ENCODE data around the gene BLVRB. TPM values are rescaled to one million over a fixed set of nuclear protein-coding genes. Genes with fewer than 3 reads are reported as not detected.
A peak's percentile ranks its signal among the peaks of the same experiment; 100 is the strongest.

The BLVRB gene
- total RNA-seq, 1 experiment from 2014 or later, result 35.1 TPM

DNA sequence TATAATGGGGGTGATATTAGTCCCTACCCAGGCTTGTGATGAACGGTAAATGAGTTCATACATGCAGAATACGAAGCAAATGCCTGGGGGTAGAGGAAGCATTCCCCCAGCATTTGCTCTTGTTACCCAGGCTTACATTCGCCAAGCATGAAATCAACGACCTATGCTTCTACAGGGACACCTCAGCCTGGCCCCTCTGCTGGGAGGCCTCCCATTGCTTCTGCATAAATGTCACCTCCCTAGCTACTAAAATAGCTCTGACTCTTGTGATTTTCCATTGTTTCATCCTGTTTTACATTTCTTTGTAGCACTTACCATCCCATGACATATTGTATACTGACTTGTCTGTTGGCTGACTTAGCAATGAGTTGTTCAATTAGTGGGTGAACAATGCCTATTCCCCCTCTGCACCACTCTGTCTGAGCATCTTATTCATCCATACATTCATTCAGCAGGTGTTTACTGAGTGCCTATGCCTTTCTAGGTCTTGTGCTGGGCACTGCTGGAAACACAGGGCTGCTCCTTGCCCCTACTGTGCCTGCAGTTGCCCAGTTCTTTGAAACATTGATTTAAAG lies 48.3 kb upstream of the BLVRB start (continued):
- no peak for TF ChIP-seq GRHL2 (CRISPR knock-in tag; IDR thresholded peaks at IDR 0.05; ENCODE audit: insufficient replicate concordance, severe bottlenecking)
- TF ChIP-seq TP53 (CRISPR knock-in tag; IDR thresholded peaks at IDR 0.05), result no peak
- TF ChIP-seq, protein P1, sequence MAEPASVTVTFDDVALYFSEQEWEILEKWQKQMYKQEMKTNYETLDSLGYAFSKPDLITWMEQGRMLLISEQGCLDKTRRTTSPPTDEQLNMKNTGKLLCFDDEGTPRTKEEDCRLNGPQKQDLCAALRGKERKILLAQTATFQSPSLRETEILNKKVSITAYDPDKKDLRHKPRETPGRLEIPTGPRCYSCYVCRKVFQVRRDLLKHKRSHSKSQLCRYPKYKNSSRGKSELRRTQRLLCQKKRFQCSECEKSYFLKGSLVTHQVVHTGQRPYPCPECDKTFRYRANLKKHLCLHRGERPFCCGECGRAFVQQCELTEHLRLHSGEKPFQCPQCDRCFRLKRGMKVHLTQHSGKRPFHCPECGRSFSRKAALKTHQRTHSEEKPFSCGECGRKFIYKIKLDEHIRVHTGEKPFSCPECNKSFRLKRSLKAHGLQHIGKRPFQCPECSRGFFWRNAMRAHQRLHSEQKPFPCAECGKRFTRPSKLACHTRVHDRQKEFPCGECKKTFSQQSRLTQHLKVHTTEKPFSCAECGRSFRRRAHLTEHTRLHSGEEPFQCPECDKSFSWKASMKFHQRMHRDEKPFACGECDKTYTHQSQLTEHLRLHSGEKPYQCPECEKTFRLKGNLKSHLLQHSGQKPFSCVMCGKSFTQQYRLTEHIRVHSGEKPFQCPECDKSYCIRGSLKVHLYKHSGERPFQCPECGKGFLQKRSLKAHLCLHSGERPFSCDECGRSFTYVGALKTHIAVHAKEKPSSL (CRISPR knock-in tag; conservative IDR thresholded peaks at IDR 0.05), result no peak
- TF ChIP-seq ZBTB21 (CRISPR knock-in tag; IDR thresholded peaks at IDR 0.05; ENCODE audit: borderline replicate concordance), result no peak
- no peak for TF ChIP-seq ZNF263 (CRISPR knock-in tag; IDR thresholded peaks at IDR 0.05; ENCODE audit: low read depth)
- no peak for TF ChIP-seq TEAD4 (CRISPR knock-in tag; IDR thresholded peaks at IDR 0.05)
- TF ChIP-seq, protein P2, sequence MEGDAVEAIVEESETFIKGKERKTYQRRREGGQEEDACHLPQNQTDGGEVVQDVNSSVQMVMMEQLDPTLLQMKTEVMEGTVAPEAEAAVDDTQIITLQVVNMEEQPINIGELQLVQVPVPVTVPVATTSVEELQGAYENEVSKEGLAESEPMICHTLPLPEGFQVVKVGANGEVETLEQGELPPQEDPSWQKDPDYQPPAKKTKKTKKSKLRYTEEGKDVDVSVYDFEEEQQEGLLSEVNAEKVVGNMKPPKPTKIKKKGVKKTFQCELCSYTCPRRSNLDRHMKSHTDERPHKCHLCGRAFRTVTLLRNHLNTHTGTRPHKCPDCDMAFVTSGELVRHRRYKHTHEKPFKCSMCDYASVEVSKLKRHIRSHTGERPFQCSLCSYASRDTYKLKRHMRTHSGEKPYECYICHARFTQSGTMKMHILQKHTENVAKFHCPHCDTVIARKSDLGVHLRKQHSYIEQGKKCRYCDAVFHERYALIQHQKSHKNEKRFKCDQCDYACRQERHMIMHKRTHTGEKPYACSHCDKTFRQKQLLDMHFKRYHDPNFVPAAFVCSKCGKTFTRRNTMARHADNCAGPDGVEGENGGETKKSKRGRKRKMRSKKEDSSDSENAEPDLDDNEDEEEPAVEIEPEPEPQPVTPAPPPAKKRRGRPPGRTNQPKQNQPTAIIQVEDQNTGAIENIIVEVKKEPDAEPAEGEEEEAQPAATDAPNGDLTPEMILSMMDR (IDR thresholded peaks at IDR 0.05), result no peak
- TF ChIP-seq NR2C2 (CRISPR knock-in tag; IDR thresholded peaks at IDR 0.05), result no peak
- TF ChIP-seq NFYB (CRISPR knock-in tag; conservative IDR thresholded peaks at IDR 0.05; ENCODE audit: low read depth), result no peak

DNA sequence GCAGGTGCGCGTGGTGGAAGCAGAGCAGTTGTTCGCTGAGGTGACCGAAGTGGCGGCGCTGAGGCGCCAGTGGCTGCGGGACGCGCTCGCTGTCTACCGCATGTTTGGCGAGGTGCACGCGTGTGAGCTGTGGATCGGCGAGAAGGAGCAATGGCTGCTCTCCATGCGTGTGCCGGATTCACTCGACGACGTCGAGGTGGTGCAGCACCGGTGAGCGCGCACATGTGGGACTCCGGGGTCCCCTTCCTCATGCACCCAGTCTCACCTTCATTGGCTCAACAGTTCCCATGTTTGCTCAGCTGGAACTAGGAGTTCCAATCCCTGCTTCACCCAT lies 47.8 kb upstream of the BLVRB start:
- ChIA-PET POLR2A (no interaction called here), CTCF (interaction anchor here (1.0 to 2.9 kb wide), 13 partner anchors 10 to 122 kb away, joined by 3 to 21 read pairs (median 5); no protein-coding TSS in a partner anchor)
- no peak for ATAC-seq
- no peak for DNase-seq (ENCODE audit: low spot score)
- Mint-ChIP-seq H3K27ac (no peak overlapping the region), H3K36me3 (0 out of 2 replicates have a peak, but pooled peaks cover 4% of the 10 kb centered on the region), H3K4me3 (peak overlapping the region; percentile 20; the same call in 1 of the 2 replicates), H3K27me3 (ENCODE audit: low read depth) (peaks cover 93% of the 10 kb centered on the region), H3K4me1 (0 out of 2 replicates have a peak, but pooled peaks cover 3% of the 10 kb centered on the region), H3K9me3 (no peaks in the 10 kb centered on the region)
- TF ChIP-seq, protein P3, sequence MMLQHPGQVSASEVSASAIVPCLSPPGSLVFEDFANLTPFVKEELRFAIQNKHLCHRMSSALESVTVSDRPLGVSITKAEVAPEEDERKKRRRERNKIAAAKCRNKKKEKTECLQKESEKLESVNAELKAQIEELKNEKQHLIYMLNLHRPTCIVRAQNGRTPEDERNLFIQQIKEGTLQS (CRISPR knock-in tag; conservative IDR thresholded peaks at IDR 0.05), result 0 out of 2 replicates have a peak, but pooled peaks have one; percentile 1
- no peak for TF ChIP-seq GTF2I (CRISPR knock-in tag; conservative IDR thresholded peaks at IDR 0.05)
- TF ChIP-seq, protein P4, sequence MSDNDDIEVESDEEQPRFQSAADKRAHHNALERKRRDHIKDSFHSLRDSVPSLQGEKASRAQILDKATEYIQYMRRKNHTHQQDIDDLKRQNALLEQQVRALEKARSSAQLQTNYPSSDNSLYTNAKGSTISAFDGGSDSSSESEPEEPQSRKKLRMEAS (CRISPR knock-in tag; IDR thresholded peaks at IDR 0.05), result peak; percentile 33

DNA sequence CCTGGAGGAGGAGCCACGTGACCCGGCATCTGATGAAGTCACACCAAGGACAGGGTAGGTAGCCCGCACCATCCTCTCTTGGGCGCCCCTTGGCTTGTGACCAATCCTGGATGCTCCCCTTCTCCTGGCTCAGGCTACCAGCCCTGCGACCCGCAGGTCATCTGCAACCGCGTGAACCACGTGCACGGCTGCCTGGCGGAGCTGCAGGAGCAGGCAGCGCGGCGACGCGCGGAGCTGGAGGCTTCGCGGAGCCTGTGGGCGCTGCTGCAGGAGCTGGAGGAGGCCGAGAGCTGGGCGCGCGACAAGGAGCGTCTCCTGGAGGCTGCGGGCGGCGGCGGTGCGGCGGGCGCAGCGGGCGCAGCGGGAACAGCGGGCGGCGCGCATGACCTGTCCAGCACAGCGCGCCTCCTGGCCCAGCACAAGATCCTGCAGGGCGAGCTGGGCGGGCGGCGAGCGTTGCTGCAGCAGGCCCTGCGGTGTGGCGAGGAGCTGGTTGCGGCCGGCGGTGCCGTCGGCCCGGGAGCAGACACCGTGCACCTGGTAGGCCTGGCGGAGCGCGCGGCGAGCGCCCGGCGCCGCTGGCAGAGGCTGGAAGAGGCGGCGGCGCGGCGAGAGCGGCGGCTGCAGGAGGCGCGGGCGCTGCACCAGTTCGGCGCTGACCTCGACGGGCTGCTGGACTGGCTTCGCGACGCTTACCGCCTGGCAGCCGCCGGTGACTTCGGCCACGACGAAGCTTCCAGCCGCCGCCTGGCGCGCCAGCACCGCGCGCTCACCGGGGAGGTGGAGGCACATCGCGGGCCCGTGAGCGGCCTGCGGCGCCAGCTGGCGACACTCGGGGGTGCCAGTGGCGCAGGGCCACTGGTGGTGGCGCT lies 47.2 kb upstream of the BLVRB start:
- ATAC-seq (peak; percentile 69), DNase-seq (ENCODE audit: low spot score) (peak; percentile 67)
- no peak overlapping the region for H3K27ac Mint-ChIP-seq
- no peaks in the 10 kb centered on the region for H3K9me3 Mint-ChIP-seq
- POLR2A ChIA-PET, result interaction anchor here (1.1 kb wide), 1 partner anchor 11 kb away, joined by 3 read pairs; no protein-coding TSS in a partner anchor
- H3K36me3 Mint-ChIP-seq, result 0 out of 2 replicates have a peak, but pooled peaks cover 4% of the 10 kb centered on the region
- H3K27me3 Mint-ChIP-seq (ENCODE audit: low read depth), result peaks cover 94% of the 10 kb centered on the region
- 0 out of 2 replicates have a peak, but pooled peaks cover 3% of the 10 kb centered on the region for H3K4me1 Mint-ChIP-seq
- H3K4me3 Mint-ChIP-seq, result peak overlapping the region; percentile 56
- CTCF ChIA-PET, result interaction anchor here (1.0 to 2.9 kb wide), 15 partner anchors 10 to 122 kb away, joined by 3 to 21 read pairs (median 4); no protein-coding TSS in a partner anchor
- TF ChIP-seq ZNF317 (CRISPR knock-in tag; IDR thresholded peaks at IDR 0.05; ENCODE audit: borderline replicate concordance, low read depth) (peak; percentile 61; the same call in 1 of the 2 replicates), ZNF396 (CRISPR knock-in tag; IDR thresholded peaks at IDR 0.05; ENCODE audit: borderline replicate concordance) (no peak), ZNF416 (CRISPR knock-in tag; IDR thresholded peaks at IDR 0.05) (no peak), KAT7 (CRISPR knock-in tag; IDR thresholded peaks at IDR 0.05; ENCODE audit: borderline replicate concordance) (peak; percentile 96; the same call in 1 of the 2 replicates)
- TF ChIP-seq, protein P5, sequence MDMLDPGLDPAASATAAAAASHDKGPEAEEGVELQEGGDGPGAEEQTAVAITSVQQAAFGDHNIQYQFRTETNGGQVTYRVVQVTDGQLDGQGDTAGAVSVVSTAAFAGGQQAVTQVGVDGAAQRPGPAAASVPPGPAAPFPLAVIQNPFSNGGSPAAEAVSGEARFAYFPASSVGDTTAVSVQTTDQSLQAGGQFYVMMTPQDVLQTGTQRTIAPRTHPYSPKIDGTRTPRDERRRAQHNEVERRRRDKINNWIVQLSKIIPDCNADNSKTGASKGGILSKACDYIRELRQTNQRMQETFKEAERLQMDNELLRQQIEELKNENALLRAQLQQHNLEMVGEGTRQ (CRISPR knock-in tag; IDR thresholded peaks at IDR 0.05), result peak; percentile 91
- TF ChIP-seq, protein P6, sequence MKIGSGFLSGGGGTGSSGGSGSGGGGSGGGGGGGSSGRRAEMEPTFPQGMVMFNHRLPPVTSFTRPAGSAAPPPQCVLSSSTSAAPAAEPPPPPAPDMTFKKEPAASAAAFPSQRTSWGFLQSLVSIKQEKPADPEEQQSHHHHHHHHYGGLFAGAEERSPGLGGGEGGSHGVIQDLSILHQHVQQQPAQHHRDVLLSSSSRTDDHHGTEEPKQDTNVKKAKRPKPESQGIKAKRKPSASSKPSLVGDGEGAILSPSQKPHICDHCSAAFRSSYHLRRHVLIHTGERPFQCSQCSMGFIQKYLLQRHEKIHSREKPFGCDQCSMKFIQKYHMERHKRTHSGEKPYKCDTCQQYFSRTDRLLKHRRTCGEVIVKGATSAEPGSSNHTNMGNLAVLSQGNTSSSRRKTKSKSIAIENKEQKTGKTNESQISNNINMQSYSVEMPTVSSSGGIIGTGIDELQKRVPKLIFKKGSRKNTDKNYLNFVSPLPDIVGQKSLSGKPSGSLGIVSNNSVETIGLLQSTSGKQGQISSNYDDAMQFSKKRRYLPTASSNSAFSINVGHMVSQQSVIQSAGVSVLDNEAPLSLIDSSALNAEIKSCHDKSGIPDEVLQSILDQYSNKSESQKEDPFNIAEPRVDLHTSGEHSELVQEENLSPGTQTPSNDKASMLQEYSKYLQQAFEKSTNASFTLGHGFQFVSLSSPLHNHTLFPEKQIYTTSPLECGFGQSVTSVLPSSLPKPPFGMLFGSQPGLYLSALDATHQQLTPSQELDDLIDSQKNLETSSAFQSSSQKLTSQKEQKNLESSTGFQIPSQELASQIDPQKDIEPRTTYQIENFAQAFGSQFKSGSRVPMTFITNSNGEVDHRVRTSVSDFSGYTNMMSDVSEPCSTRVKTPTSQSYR (CRISPR knock-in tag; IDR thresholded peaks at IDR 0.05), result peak; percentile 88; the same call in 1 of the 2 replicates
